K562 (cell line): ENCODE measurements around the gene CBX3. TPM values are rescaled to one million over a fixed set of nuclear protein-coding genes. Genes with fewer than 3 reads are reported as not detected.

Experiments
- ID3 ChIP-seq, 2 experiments: fragments of 250-450 bp in 1 of 2; fragments of 450-650 bp in 1 of 2; sonication (Bioruptor Pico) in 1 of 2; IDR thresholded peaks; 2 replicates each; pipeline versions ENCODE4 v1.6.1 to v1.8.0; 2016 to 2021; ENCODE audit warnings: mild to moderate bottlenecking in 2 of 2, moderate library complexity in 2 of 2, missing compliant biosample characterization in 1 of 2, missing genetic modification characterization in 1 of 2
- IRF1 ChIP-seq: sonication (generic); formaldehyde crosslinking; IDR thresholded peaks from 2 replicates; pipeline ENCODE4 v1.8.0; 2022; ENCODE audit warnings: missing genetic modification reagents, mild to moderate bottlenecking, borderline replicate concordance
- JUN ChIP-seq, 2 experiments: sonication (generic) in 1 of 2; formaldehyde crosslinking in 1 of 2; IDR thresholded peaks; 2 replicates each; pipeline versions ENCODE4 v1.6.1 to v1.8.0; 2012 to 2022; ENCODE audit warnings: borderline replicate concordance in 2 of 2, mild to moderate bottlenecking in 2 of 2, improper control_type of control experiment in 1 of 2, low read depth in 1 of 2, low read length in 1 of 2, missing genetic modification reagents in 1 of 2
- MTF1 ChIP-seq: fragments of 250-450 bp; sonication (Bioruptor Pico); IDR thresholded peaks from 2 replicates; pipeline ENCODE4 v1.9.0; 2021; ENCODE audit warnings: moderate library complexity, mild to moderate bottlenecking, inconsistent platforms, borderline replicate concordance
- PML ChIP-seq: IDR thresholded peaks from 2 replicates; pipeline ENCODE4 v1.6.1; 2012; ENCODE audit warnings: low read length, inconsistent platforms
- POLR2G ChIP-seq: fragments of 200-400 bp; formaldehyde crosslinking; IDR thresholded peaks from 2 replicates; pipeline ENCODE4 v1.6.1; 2017; ENCODE audit warnings: low read depth, mild to moderate bottlenecking, antibody characterized with exemption, low read length, moderate library complexity
- RAD51 ChIP-seq: fragments of 450-650 bp; IDR thresholded peaks from 2 replicates; pipeline ENCODE4 v1.7.1; 2016; ENCODE audit warnings: low read depth, mild to moderate bottlenecking, borderline replicate concordance
- SMARCE1 ChIP-seq: fragments of 450-650 bp; IDR thresholded peaks from 2 replicates; pipeline ENCODE4 v1.7.1; 2016; ENCODE audit warnings: mild to moderate bottlenecking
- SP1 ChIP-seq: sonication (generic); formaldehyde crosslinking; IDR thresholded peaks from 2 replicates; pipeline ENCODE4 v1.8.1; 2022; ENCODE audit warnings: mild to moderate bottlenecking, missing genetic modification reagents
- XRCC4 ChIP-seq: IDR thresholded peaks from one replicate; pipeline ENCODE4 v1.6.1; 2011; ENCODE audit not compliant: insufficient read depth, insufficient read length; ENCODE audit errors: extremely low read depth
- XRCC5 ChIP-seq: fragments of 200-400 bp; formaldehyde crosslinking; IDR thresholded peaks from 2 replicates; pipeline ENCODE4 v1.6.1; 2017; ENCODE audit warnings: low read depth, mild to moderate bottlenecking, low read length
- ZBTB26 ChIP-seq: fragments of 450-650 bp; formaldehyde crosslinking; IDR thresholded peaks from 2 replicates; pipeline ENCODE4 v1.4.0; 2022; ENCODE audit warnings: missing genetic modification characterization
- ZFP91 ChIP-seq: sonication (generic); formaldehyde crosslinking; IDR thresholded peaks from 2 replicates; pipeline ENCODE4 v1.8.0; 2022; ENCODE audit warnings: mild to moderate bottlenecking, missing genetic modification reagents
- ZNF551 ChIP-seq: fragments of 250-450 bp; sonication (Bioruptor Pico); IDR thresholded peaks from 2 replicates; pipeline ENCODE4 v1.5.0; 2021; ENCODE audit warnings: mild to moderate bottlenecking, moderate library complexity
- ZNF561 ChIP-seq: fragments of 450-650 bp; formaldehyde crosslinking; conservative IDR thresholded peaks from 2 replicates; pipeline ENCODE4 v1.4.0; 2020; ENCODE audit warnings: mild to moderate bottlenecking, moderate library complexity
- ZNF589 ChIP-seq: fragments of 200-800 bp; sonication (Bioruptor generic); IDR thresholded peaks from 2 replicates; pipeline ENCODE4 v1.6.1; 2016; ENCODE audit warnings: low read depth, missing genetic modification characterization, missing compliant biosample characterization
- ZNF644 ChIP-seq: fragments of 200-800 bp; sonication (Bioruptor generic); IDR thresholded peaks from 2 replicates; pipeline ENCODE4 v1.6.1; 2016; ENCODE audit warnings: low read depth, missing genetic modification characterization, missing compliant biosample characterization
- ZNF740 ChIP-seq, 3 experiments: fragments of 200-800 bp in 1 of 3; sonication (Bioruptor generic) in 1 of 3; sonication (generic) in 1 of 3; formaldehyde crosslinking in 1 of 3; IDR thresholded peaks; 2 replicates each; pipeline versions ENCODE4 v1.6.1 to v1.8.0; 2016 to 2022; ENCODE audit warnings: mild to moderate bottlenecking in 2 of 3, missing compliant biosample characterization in 2 of 3, missing genetic modification characterization in 2 of 3, missing genetic modification reagents in 1 of 3
- ZNF764 ChIP-seq: fragments of 250-450 bp; sonication (Bioruptor Pico); IDR thresholded peaks from 2 replicates; pipeline ENCODE4 v1.4.0; 2020; ENCODE audit warnings: low read depth, mild to moderate bottlenecking, moderate library complexity
- polyA plus RNA-seq, 8 experiments: library from polyadenylated mRNA; depleted of rRNA in 4 of 8; stranded (reverse) in 5 of 8; unstranded in 3 of 8; fragments of >200 nt; fragmentation: Nextera tagmentation in 2 of 8; fragmentation: Illumina TruSeq in 1 of 8; extraction: Ambion mirVana in 2 of 8; extraction: Trizol in 1 of 8; gene quantifications; 2 replicates each; pipeline versions ENCODE4 v1.2.1 to v1.2.3, GENCODE V29; 2011 to 2014; ENCODE audit warnings: inconsistent platforms in 1 of 8, missing spikeins in 1 of 8
- total RNA-seq, 7 experiments: library from RNA; depleted of rRNA in 6 of 7; stranded (reverse); fragments of >200 nt in 6 of 7; fragmentation: Illumina TruSeq in 2 of 7; extraction: Trizol in 2 of 7; gene quantifications; 2 replicates each; pipeline versions ENCODE4 v1.2.1 to v1.2.3, GENCODE V29; 2011 to 2021; ENCODE audit warnings: low replicate concordance in 1 of 7

CBX3 gene
- total and polyA plus RNA-seq, 9 of the 15 experiments (the other 6 are each of a cell fraction or from before 2014, with no cell fraction given) = 198 to 413 (median 328) TPM

- TF ChIP-seq ZFP91 (CRISPR knock-in tag) (no peak), ZNF589 (no peak), POLR2G (peak; percentile 79), MTF1 (CRISPR knock-in tag) (no peak), ZNF644 (tag) (no peak), ID3 (CRISPR knock-in tag; IDR thresholded peaks at IDR 0.05) (no peak), ID3 (tag; IDR thresholded peaks at IDR 0.05) (no peak), ZBTB26 (CRISPR knock-in tag) (no peak), PML (peak; percentile 4; the same call in 1 of the 2 replicates), ZNF740 (CRISPR knock-in tag; IDR thresholded peaks at IDR 0.05) (peak; percentile 17; the same call in 1 of the 2 replicates), ZNF740 (tag; IDR thresholded peaks at IDR 0.05) (no peak), JUN (IDR thresholded peaks at IDR 0.05; ENCODE audit: borderline replicate concordance, low read depth, low read length) (no peak), JUN (CRISPR knock-in tag; IDR thresholded peaks at IDR 0.05; ENCODE audit: borderline replicate concordance) (no peak; the same call in 1 of the 2 replicates), XRCC4 (no peak), SMARCE1 (no peak), SP1 (peak; percentile 45; the same call in 1 of the 2 replicates), ZNF561 (no peak), ZNF764 (CRISPR knock-in tag) (no peak), RAD51 (no peak), XRCC5 (no peak), ZNF551 (CRISPR knock-in tag) (no peak), IRF1 (CRISPR knock-in tag) (no peak)
Observed at GRCh38 chr7:26202019-26202990, 760 bp downstream of the CBX3 start (continued).
